NCI-H526 (cell line): ENCODE data around the gene GNG5.
"Not testable (repeated sequence)": the region's sequence is repeated elsewhere in the genome, so short reads cannot be mapped to it uniquely, and the experiment has no call there.

Experiments
- DNase-seq, 2 experiments: peaks; one replicate each; lab custom pipeline; 2025; lab: John Stamatoyannopoulos, UW

The GNG5 gene

GRCh38 chr1:84506002-84506728, at the start of gene GNG5, which contains the start of gene SPATA1:
GNG5 (minus strand) TSS chr1:84506581; CDS start chr1:84506091, 490 bp downstream.
SPATA1 (plus strand) TSS chr1:84506386; CDS start chr1:84516360, 9,974 bp downstream.
- peak; percentile 90 to 98 for DNase-seq

- peak in 1 of 2 experiments; percentile 50 for DNase-seq
These were observed 44.4 kb upstream of the GNG5 start for GRCh38 chr1:84550826-84551225.

- DNase-seq: peak in 1 of 2 experiments; percentile 6
These were observed 35.3 kb upstream of the GNG5 start for GRCh38 chr1:84541679-84542078.

GRCh38 chr1:84540759-84541158, 34.4 kb upstream of the GNG5 start:
- no peak for DNase-seq

DNA sequence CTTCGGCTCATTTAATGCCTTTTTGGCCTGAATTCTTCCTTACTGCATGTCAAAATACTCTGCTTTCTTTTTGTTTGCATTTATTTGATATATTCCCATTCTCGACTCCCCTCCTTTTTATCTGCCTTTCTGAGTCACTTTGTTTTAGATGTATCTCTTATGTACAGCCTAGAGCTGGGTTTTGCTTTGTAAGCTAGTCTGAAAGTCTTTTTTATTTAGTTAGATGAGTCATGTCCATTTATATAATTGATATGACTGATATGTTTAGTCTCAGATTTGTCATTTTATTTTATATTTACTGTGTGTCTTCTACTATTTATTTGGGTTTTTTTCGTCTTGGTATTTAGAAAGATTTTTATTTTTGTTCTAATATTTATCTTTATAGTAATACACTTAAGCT, 33.6 kb upstream of the GNG5 start:
- no peak for DNase-seq

DNA sequence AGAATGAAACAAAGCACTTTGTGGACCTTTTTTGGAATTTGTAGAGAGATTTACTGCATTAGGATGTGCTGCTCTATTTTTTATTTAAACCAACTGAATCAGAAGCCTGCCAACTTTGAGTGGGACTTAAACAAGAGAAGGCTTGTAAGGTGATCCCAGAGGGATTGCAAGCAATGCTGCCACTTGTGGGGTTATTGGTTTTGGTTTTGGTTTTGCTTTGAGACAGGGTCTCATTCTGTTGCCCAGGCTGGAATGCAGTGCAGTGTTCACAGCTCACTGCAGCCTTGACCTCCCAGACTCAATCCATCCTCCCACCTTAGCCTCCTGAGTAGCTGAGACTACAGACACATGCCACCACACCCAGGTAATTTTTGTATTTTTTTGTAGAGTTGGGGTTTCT, 32.2 kb upstream of the GNG5 start:
- DNase-seq: no peak

- DNase-seq: no peak
These were observed 19.4 kb upstream of the GNG5 start for GRCh38 chr1:84525779-84526178.

DNA sequence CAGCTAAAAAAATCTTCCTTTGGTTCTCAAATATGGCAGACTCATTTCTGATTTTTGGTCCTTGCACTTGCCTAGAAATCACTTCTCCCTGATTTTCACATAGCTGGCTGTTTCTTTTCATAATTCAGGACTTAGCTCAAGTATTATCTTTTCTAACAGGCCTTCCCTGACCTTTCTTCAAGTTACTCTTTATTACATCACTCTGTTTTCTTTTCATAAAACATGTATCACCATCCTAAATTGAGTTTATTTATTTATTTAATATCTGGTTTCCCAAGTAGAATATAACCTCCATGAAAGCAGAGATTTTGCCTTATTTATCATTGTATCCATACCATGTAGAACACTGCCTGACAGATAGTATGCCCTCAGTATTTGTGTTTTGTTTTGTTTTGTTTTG, 18.2 kb upstream of the GNG5 start:
- DNase-seq: no peak

DNA sequence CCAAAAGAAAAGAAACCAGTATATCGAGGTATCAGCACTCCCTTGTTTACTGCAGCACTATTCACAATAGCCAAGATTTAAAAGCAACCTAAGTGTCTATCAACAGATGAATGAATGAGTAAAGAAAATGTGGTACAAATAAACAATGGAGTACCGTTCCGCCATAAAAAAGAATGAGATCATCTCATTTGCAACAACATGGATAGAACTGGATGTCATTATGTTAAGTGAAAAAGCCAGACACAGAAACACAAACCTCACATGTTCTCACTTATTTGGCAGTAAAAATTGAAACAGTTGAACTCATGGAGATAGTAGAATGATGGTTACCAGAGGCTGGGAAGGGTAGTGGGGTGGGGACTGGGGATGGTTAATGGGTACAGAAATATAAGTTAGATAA, 4.3 kb upstream of the GNG5 start:
- DNase-seq: peak; percentile 26 to 53

DNA sequence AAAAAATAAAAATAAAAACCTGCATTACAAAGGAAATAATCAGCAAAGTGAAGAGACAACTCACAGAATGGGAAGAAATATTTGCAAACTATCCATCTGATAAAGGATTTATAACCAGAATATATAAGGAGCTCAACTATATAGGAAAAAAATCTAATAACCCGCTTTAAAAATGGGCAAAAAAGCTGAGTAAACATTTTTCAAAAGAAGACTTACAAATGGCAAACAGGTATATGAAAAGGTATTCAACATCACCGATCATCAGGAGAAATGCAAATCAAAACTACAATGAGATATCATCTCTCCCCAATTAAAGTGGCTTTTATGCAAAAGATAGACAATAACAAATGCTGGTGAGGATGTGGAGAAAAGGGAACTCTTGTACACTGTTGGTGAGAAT, 3.8 kb upstream of the GNG5 start:
- peak; percentile 78 to 80 for DNase-seq

- DNase-seq: no peak
These were observed 2.6 kb upstream of the GNG5 start for GRCh38 chr1:84509029-84509428.

DNA sequence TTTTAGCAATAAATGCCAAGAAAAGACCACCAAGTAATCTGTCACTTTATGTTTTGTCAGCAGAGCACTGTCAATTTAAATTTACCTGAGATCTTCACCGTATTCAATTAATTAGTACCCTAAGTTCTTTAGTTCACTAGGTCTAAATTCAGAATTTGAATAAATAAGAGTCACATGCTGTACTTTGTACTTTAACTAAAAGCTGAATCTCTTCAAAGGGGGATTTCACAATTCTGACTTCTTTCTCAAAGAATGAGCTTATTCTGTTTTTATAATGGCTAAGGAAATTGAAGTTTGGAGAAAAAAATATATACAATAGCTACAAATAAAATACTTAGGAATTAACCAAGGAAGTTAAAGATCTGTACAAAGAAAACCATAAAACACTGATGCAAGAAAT, 2.1 kb upstream of the GNG5 start:
- DNase-seq: no peak

- not testable (repeated sequence) for DNase-seq
These were observed 1.5 kb upstream of the GNG5 start for GRCh38 chr1:84507887-84508286.

DNA sequence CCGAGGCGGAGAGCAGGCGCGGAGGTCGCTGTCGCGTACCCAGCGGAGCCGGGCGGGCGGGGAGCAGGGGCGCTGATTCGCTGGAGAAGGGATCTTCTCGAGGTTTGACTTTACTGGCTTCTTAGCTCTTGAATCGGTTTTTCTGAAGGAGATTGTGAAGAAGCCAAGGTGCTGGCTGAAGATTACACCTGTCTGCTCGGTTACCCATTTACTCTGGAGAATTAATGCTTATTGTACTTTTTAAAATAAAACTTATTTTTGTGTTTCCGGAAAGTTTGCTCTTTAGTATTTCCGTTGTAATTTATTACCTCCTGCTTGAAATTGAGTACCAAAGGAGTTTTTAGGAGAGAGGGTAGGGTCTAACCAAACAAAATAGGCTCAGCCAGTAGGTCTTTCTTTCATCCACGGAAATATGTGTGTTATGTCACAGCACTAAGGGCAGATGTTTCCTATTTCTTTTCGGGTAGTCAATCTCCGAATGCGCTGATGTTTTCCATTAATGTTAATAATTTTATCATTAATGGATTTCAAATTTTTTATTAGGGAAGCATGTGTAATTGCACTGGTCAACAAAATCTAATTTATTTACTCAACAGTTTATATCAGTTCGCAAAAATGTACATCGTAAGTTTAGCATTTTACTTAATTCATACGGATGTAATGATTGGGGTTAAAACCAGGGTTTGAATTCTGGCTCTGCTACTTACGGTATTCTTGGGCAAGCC, 510 bp upstream of the GNG5 start:
- DNase-seq: no peak

GRCh38 chr1:84505493-84506001, 834 bp downstream of the GNG5 start:
- DNase-seq: peak; percentile 41 to 87

- peak; percentile 15 to 23 for DNase-seq
These were observed 1.5 kb downstream of the GNG5 start for GRCh38 chr1:84504580-84505492.

DNA sequence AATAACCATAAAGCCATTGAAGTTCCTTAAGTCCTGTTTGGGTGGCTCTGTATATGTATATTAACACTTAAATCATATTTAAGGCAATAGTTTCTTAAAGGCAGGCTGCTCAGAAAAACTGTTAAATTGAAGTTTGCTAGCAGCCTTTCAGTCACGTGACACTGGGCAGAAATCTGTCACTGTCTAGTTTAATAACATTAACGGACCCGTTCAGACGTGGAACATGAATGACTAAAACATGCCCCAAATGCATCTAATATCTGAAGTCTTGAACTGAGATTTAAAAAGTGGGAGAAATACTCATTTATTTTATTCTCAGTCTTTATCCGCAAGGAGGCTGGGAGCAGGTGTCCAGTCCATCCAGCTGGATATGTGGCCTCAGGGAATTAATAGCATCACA, 3.5 kb downstream of the GNG5 start:
- DNase-seq: no peak

GRCh38 chr1:84497631-84498275, 8.6 kb downstream of the GNG5 start:
- DNase-seq: no peak

- no peak for DNase-seq
These were observed 9.9 kb downstream of the GNG5 start for GRCh38 chr1:84496498-84496897.

- no peak for DNase-seq
These were observed 12.6 kb downstream of the GNG5 start for GRCh38 chr1:84493747-84494146.

DNA sequence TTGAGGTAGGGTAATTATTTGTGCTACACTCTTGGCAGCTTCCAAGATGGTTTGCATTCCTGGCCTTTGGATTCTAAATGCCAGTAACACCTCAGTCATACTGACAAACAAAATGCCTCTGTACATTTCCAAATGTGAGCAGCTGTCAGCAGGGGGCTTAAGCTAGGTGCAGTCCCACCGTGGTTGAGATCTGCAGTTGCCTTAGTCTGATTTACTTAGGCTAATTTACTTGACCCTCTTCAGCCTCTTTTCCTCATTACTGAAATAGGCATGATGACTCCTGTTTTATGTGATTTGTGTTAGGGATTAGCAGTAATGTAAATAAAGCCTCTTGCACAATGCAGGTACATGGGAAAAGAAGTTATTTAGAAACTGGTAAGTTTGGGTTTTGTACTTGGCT, 13.7 kb downstream of the GNG5 start:
- no peak for DNase-seq

GRCh38 chr1:84489766-84490165, 16.6 kb downstream of the GNG5 start:
- DNase-seq: no peak
